Endothelial cell of umbilical vein (primary cell): ENCODE results near the gene DDX17. TPM values are rescaled to one million over a fixed set of nuclear protein-coding genes. Genes with fewer than 3 reads are reported as not detected.

Experiments
- BruUV-seq: library from RNA; stranded (reverse); fragments of 400-500 nt; replicated peaks from 2 replicates; lab custom pipeline; 2021; lab: Mats Ljungman, UMichigan
- CTCF ChIA-PET: fragments of 300-600, 350-600 bp; sonication (Branson Sonifier 250); formaldehyde crosslinking; loops from one replicate; lab custom pipeline; 2021; ENCODE audit warnings: antibody characterized with exemption, inconsistent platforms; lab: Charles Lee
- POLR2A ChIA-PET: fragments of 300-600, 350-600 bp; sonication (Branson Sonifier 250); formaldehyde crosslinking; loops from one replicate; lab custom pipeline; 2021; ENCODE audit warnings: antibody characterized with exemption, inconsistent platforms; lab: Charles Lee
- DNase-seq: peaks from one replicate; pipeline ENCODE4 v3.0.0-alpha.2; 2011; ENCODE audit warnings: low read depth, low spot score
- FAIRE-seq: peaks from 2 replicates; lab custom pipeline; 2011; peaks lifted over from hg19 to GRCh38; lab: Jason Lieb, UNC
- H2AFZ ChIP-seq: 2 replicates; pipeline ENCODE4 v1.6.0; 2012; ENCODE audit warnings: low read depth, low read length, control low read depth, inconsistent platforms
- H3K27ac ChIP-seq: 2 replicates; pipeline ENCODE4 v1.5.1; 2011; ENCODE audit warnings: low read depth, mild to moderate bottlenecking, control low read depth, low read length, moderate library complexity; ENCODE audit not compliant: insufficient read depth
- H3K27me3 ChIP-seq, 2 experiments: 2 replicates each; pipeline versions ENCODE4 v1.6.0 to v1.6.1; 2011; ENCODE audit warnings: low read length in 2 of 2, mixed read lengths in 1 of 2; ENCODE audit not compliant: control insufficient read depth in 2 of 2, insufficient read depth in 2 of 2
- H3K36me3 ChIP-seq, 2 experiments: 2 replicates in 1 of 2; 3 replicates in 1 of 2; pipeline ENCODE4 v1.5.1; 2011; ENCODE audit warnings: low read length in 2 of 2, mild to moderate bottlenecking in 1 of 2, moderate library complexity in 1 of 2; ENCODE audit not compliant: control insufficient read depth in 2 of 2, insufficient read depth in 2 of 2; ENCODE audit errors: extremely low read depth in 1 of 2
- H3K4me1 ChIP-seq: 3 replicates; pipeline ENCODE4 v1.5.1; 2011; ENCODE audit warnings: mild to moderate bottlenecking, low read length; ENCODE audit not compliant: control insufficient read depth, insufficient read depth; ENCODE audit errors: extremely low read depth
- H3K4me2 ChIP-seq: 2 replicates; pipeline ENCODE4 v1.6.1; 2011; ENCODE audit warnings: low read length, control low read depth, mixed read lengths; ENCODE audit not compliant: insufficient read depth
- H3K4me3 ChIP-seq, 3 experiments: fragments of 200-600 bp in 1 of 3; sonication (generic), shearing (Covaris generic) in 1 of 3; replicated peaks in 1 of 3; 2 replicates each; pipeline ENCODE4 v1.5.1; 2011 to 2016; ENCODE audit warnings: control low read depth in 3 of 3, low read length in 3 of 3, mild to moderate bottlenecking in 2 of 3, inconsistent platforms in 1 of 3, low read depth in 1 of 3, moderate library complexity in 1 of 3; ENCODE audit not compliant: insufficient read depth in 1 of 3
- H3K79me2 ChIP-seq: 2 replicates; pipeline ENCODE4 v1.6.0; 2012; ENCODE audit warnings: low read length, inconsistent platforms; ENCODE audit not compliant: control insufficient read depth, insufficient read depth
- H3K9ac ChIP-seq: replicated peaks from 2 replicates; pipeline ENCODE3; 2011; ENCODE audit warnings: low read length, control low read depth; ENCODE audit not compliant: insufficient read depth; ENCODE audit errors: extremely low read depth
- H3K9me1 ChIP-seq: replicated peaks from 3 replicates; pipeline ENCODE4 v1.6.0; 2011; ENCODE audit warnings: mild to moderate bottlenecking, low read length; ENCODE audit not compliant: control insufficient read depth, insufficient read depth; ENCODE audit errors: extremely low read depth
- H3K9me3 ChIP-seq: replicated peaks from 2 replicates; pipeline ENCODE4 v1.5.1; 2012; ENCODE audit warnings: low read length, inconsistent platforms; ENCODE audit not compliant: control insufficient read depth, insufficient read depth
- H4K20me1 ChIP-seq: replicated peaks from 2 replicates; pipeline ENCODE3; 2011; ENCODE audit warnings: mild to moderate bottlenecking, low read length; ENCODE audit not compliant: control insufficient read depth, insufficient read depth; ENCODE audit errors: extremely low read depth
- EZH2 ChIP-seq: IDR thresholded peaks from 2 replicates; pipeline ENCODE4 v1.6.1; 2012; ENCODE audit warnings: borderline replicate concordance, low read depth, mild to moderate bottlenecking, moderate library complexity, low read length, inconsistent platforms; ENCODE audit not compliant: severe bottlenecking
- FOS ChIP-seq: IDR thresholded peaks from 2 replicates; pipeline ENCODE4 v1.6.1; 2011; ENCODE audit warnings: mild to moderate bottlenecking, low read length, moderate library complexity, borderline replicate concordance; ENCODE audit not compliant: insufficient read depth
- GATA2 ChIP-seq: IDR thresholded peaks from 2 replicates; pipeline ENCODE4 v1.7.0; 2011; ENCODE audit warnings: low read depth, mild to moderate bottlenecking, moderate library complexity, mixed read lengths, low read length; ENCODE audit not compliant: insufficient read length, insufficient read depth
- JUN ChIP-seq: IDR thresholded peaks from 2 replicates; pipeline ENCODE4 v1.6.1; 2011; ENCODE audit warnings: borderline replicate concordance, low read depth; ENCODE audit not compliant: insufficient read length, insufficient read depth
- MAX ChIP-seq: IDR thresholded peaks from 2 replicates; pipeline ENCODE4 v1.6.1; 2011; ENCODE audit not compliant: insufficient read depth, insufficient read length
- MYC ChIP-seq: IDR thresholded peaks from one replicate; pipeline ENCODE4 v1.6.1; 2011; ENCODE audit warnings: mild to moderate bottlenecking, low read depth, low read length
- POLR2A ChIP-seq: IDR thresholded peaks from 2 replicates; pipeline ENCODE4 v1.6.1; 2012; ENCODE audit warnings: low read depth, mild to moderate bottlenecking, control low read depth, low read length
- POLR2AphosphoS5 ChIP-seq: IDR thresholded peaks from 2 replicates; pipeline ENCODE4 v1.6.1; 2012; ENCODE audit warnings: low read depth, mild to moderate bottlenecking, control low read depth, low read length, moderate library complexity; ENCODE audit not compliant: insufficient read depth
- dilution Hi-C: fragments of 300-500 bp; cut with MboI; formaldehyde crosslinking; loops from one replicate; pipeline ENCODE4 v1.15.0; 2019; ENCODE audit warnings: low sequenced_read_pairs; ENCODE audit not compliant: extremely low pct_ligation_motif_present
- intact Hi-C: fragments of 100-400 bp; cut with micrococcal nuclease; formaldehyde crosslinking; loops from one replicate; pipeline ENCODE4 v1.10.0; 2022
- polyA plus RNA-seq, 4 experiments: library from polyadenylated mRNA; depleted of rRNA in 3 of 4; stranded (reverse) in 3 of 4; unstranded in 1 of 4; fragments of >200 nt; gene quantifications; 2 replicates each; pipeline versions ENCODE4 v1.2.1 to v1.2.3, GENCODE V29; 2011 to 2012; ENCODE audit warnings: missing spikeins in 1 of 4
- total RNA-seq: library from RNA; stranded (reverse); gene quantifications from 2 replicates; pipeline ENCODE4 v1.2.3, GENCODE V29; 2021
- TF ChIP-seq, protein P1 (sequence below), 2 donors: IDR thresholded peaks; 1 replicate in 1 of 2; 2 replicates in 1 of 2; pipeline ENCODE4 v1.5.1; 2011; ENCODE audit warnings: low read length in 2 of 2, mild to moderate bottlenecking in 2 of 2, moderate library complexity in 2 of 2, control low read depth in 1 of 2, inconsistent platforms in 1 of 2, low read depth in 1 of 2; ENCODE audit not compliant: insufficient read depth in 1 of 2; ENCODE audit errors: extremely low read depth in 1 of 2

Gene DDX17
- total and polyA plus RNA-seq, 2 donors (not counting 3 experiments of a cell fraction or from before 2014, with no cell fraction given), result 393 to 402 TPM

- no TSS peak for BruUV-seq
- Histone ChIP-seq H3K27me3 (no peaks in the 10 kb centered on the region), H3K9ac (no peak overlapping the region), H3K36me3 (peaks cover 46 to 71% of the 10 kb centered on the region in 2 experiments), H3K9me3 (no peaks in the 10 kb centered on the region), H2AFZ (no peak overlapping the region), H3K27ac (no peak overlapping the region), H3K4me2 (no peak overlapping the region), H3K4me1 (peaks cover 18% of the 10 kb centered on the region), H3K9me1 (no peaks in the 10 kb centered on the region), H3K4me3 (no peak overlapping the region), H4K20me1 (peaks cover 26% of the 10 kb centered on the region), H3K79me2 (peaks cover 88% of the 10 kb centered on the region)
- no peak for DNase-seq
- intact Hi-C loops (no loop called here), dilution Hi-C loops (no loop called here)
- POLR2A ChIA-PET, result no interaction called here
- FAIRE-seq, result no peak
- no peak for TF ChIP-seq GATA2
- TF ChIP-seq, protein P1, sequence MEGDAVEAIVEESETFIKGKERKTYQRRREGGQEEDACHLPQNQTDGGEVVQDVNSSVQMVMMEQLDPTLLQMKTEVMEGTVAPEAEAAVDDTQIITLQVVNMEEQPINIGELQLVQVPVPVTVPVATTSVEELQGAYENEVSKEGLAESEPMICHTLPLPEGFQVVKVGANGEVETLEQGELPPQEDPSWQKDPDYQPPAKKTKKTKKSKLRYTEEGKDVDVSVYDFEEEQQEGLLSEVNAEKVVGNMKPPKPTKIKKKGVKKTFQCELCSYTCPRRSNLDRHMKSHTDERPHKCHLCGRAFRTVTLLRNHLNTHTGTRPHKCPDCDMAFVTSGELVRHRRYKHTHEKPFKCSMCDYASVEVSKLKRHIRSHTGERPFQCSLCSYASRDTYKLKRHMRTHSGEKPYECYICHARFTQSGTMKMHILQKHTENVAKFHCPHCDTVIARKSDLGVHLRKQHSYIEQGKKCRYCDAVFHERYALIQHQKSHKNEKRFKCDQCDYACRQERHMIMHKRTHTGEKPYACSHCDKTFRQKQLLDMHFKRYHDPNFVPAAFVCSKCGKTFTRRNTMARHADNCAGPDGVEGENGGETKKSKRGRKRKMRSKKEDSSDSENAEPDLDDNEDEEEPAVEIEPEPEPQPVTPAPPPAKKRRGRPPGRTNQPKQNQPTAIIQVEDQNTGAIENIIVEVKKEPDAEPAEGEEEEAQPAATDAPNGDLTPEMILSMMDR (IDR thresholded peaks at IDR 0.05; ENCODE audit: extremely low read depth in 1 of 2, insufficient read depth in 1 of 2, low read depth in 1 of 2, low read length in 2 of 2), result no peak
- no peak for TF ChIP-seq JUN
- no peak for TF ChIP-seq POLR2A
- TF ChIP-seq POLR2AphosphoS5, result no peak
- TF ChIP-seq FOS, result no peak
- no peak for TF ChIP-seq MAX
- TF ChIP-seq EZH2, result no peak
- TF ChIP-seq MYC, result no peak
- CTCF ChIA-PET, result no interaction called here
Observed at GRCh38 chr22:38497869-38498268, 8.2 kb downstream of the DDX17 start.
